K562 (cell line): ENCODE data around the gene ALKBH2. TPM values are rescaled to one million over a fixed set of nuclear protein-coding genes. Genes with fewer than 3 reads are reported as not detected.

Experiments used
- ATAC-seq: fragments of 200-7000 bp; cut with Tn5 transposase; 3 replicates; pipeline ENCODE4 v1.9.1; 2020; ENCODE audit warnings: moderate library complexity
- BruUV-seq: library from RNA; stranded (reverse); fragments of 400-500 nt; replicated peaks from 2 replicates; lab custom pipeline; 2021; lab: Mats Ljungman, UMichigan
- CTCF ChIA-PET: fragments of 300-600 bp; formaldehyde crosslinking; extraction: SDS; loops from one replicate; lab custom pipeline; 2021; ENCODE audit warnings: low intra/inter-chr PET ratio; lab: Yijun Ruan, JAX
- POLR2A ChIA-PET: fragments of 300-600, 350-650 bp; sonication (Branson Sonifier 250); formaldehyde crosslinking; extraction: SDS; loops from one replicate; lab custom pipeline; 2021; ENCODE audit warnings: antibody characterized with exemption, inconsistent platforms; lab: Yijun Ruan, JAX
- DNase-seq, 4 experiments: peaks; one replicate each; pipeline versions ENCODE4 v3.0.0 to v3.0.0-alpha.2; 2011 to 2018; ENCODE audit warnings: low spot score in 3 of 4, mixed read lengths in 3 of 4; ENCODE audit errors: extremely low read depth in 1 of 4
- FAIRE-seq: peaks from 2 replicates; lab custom pipeline; 2011; peaks lifted over from hg19 to GRCh38; lab: Jason Lieb, UNC
- H2AFZ ChIP-seq: 2 replicates; pipeline ENCODE4 v1.6.0; 2011; ENCODE audit warnings: low read depth, low read length, control low read depth, inconsistent platforms
- H3K27ac ChIP-seq: fragments of 200-600 bp; 3 replicates; pipeline ENCODE4 v1.8.0; 2011; ENCODE audit warnings: low read depth, mild to moderate bottlenecking, control low read depth, inconsistent platforms, low read length, moderate library complexity, mixed read lengths; ENCODE audit errors: extremely low read depth
- H3K27me3 ChIP-seq, 2 experiments: fragments of 300-600 bp in 1 of 2; 2 replicates in 1 of 2; 3 replicates in 1 of 2; pipeline versions ENCODE4 v1.6.0 to v1.8.0; 2011; ENCODE audit warnings: inconsistent platforms in 2 of 2, low read length in 2 of 2, mild to moderate bottlenecking in 1 of 2, mixed read lengths in 1 of 2, moderate library complexity in 1 of 2; ENCODE audit not compliant: control insufficient read depth in 2 of 2, insufficient read depth in 2 of 2
- H3K36me3 ChIP-seq: fragments of 300-600 bp; 3 replicates; pipeline ENCODE4 v1.8.0; 2011; ENCODE audit warnings: mild to moderate bottlenecking, low read length, inconsistent platforms; ENCODE audit not compliant: control insufficient read depth, insufficient read depth
- H3K4me1 ChIP-seq, 2 experiments: fragments of 200-600 bp in 1 of 2; replicated peaks in 1 of 2; 2 replicates in 1 of 2; 3 replicates in 1 of 2; pipeline versions ENCODE4 v1.5.1 to v1.8.0; 2011; ENCODE audit warnings: inconsistent platforms in 2 of 2, low read length in 2 of 2, mild to moderate bottlenecking in 1 of 2, mixed read lengths in 1 of 2, moderate library complexity in 1 of 2; ENCODE audit not compliant: control insufficient read depth in 2 of 2, insufficient read depth in 2 of 2
- H3K4me2 ChIP-seq: 2 replicates; pipeline ENCODE4 v1.6.1; 2011; ENCODE audit warnings: low read length, control low read depth, inconsistent platforms, mixed read lengths; ENCODE audit not compliant: insufficient read depth
- H3K4me3 ChIP-seq: fragments of 200-600 bp; sonication (generic), shearing (Covaris generic); 2 replicates; pipeline ENCODE4 v1.5.1; 2016; ENCODE audit warnings: control low read depth, inconsistent platforms
- H3K79me2 ChIP-seq: fragments of 200-600 bp; 3 replicates; pipeline ENCODE4 v1.8.0; 2011; ENCODE audit warnings: low read length, inconsistent platforms; ENCODE audit not compliant: control insufficient read depth, insufficient read depth
- H3K9ac ChIP-seq, 2 experiments: 2 replicates each; pipeline versions ENCODE4 v1.6.0 to v1.6.1; 2011; ENCODE audit warnings: low read depth in 2 of 2, low read length in 2 of 2, control low read depth in 1 of 2, inconsistent platforms in 1 of 2, mild to moderate bottlenecking in 1 of 2, mixed read lengths in 1 of 2; ENCODE audit not compliant: insufficient read depth in 1 of 2
- H3K9me1 ChIP-seq: one replicate; pipeline ENCODE4 v1.6.0; 2011; ENCODE audit warnings: inconsistent platforms, mild to moderate bottlenecking, low read length, moderate library complexity; ENCODE audit not compliant: control insufficient read depth, insufficient read depth
- H3K9me3 ChIP-seq: replicated peaks from 2 replicates; pipeline ENCODE4 v1.5.1; 2011; ENCODE audit warnings: low read depth, low read length, inconsistent platforms; ENCODE audit not compliant: control insufficient read depth, insufficient read depth
- H4K20me1 ChIP-seq: replicated peaks from 2 replicates; pipeline ENCODE4 v1.6.1; 2011; ENCODE audit warnings: low read length, inconsistent platforms, mixed read lengths; ENCODE audit not compliant: control insufficient read depth, insufficient read depth
- BRD9 ChIP-seq: fragments of 450-650 bp; IDR thresholded peaks from 2 replicates; pipeline ENCODE4 v1.6.1; 2018; ENCODE audit warnings: low read depth; ENCODE audit not compliant: partially characterized antibody
- BRF1 ChIP-seq: IDR thresholded peaks from 3 replicates; pipeline ENCODE4 v1.6.1; 2011; ENCODE audit warnings: borderline replicate concordance, mild to moderate bottlenecking; ENCODE audit not compliant: insufficient read length; ENCODE audit errors: extremely low read depth
- KDM5B ChIP-seq: fragments of 200-600 bp; sonication (generic); IDR thresholded peaks from 2 replicates; pipeline ENCODE4 v1.6.1; 2012; ENCODE audit warnings: low read depth, mild to moderate bottlenecking, moderate library complexity, low read length, control low read depth, inconsistent platforms; ENCODE audit not compliant: insufficient replicate concordance
- MXD1 ChIP-seq: fragments of 250-450 bp; sonication (Bioruptor Pico); IDR thresholded peaks from 2 replicates; pipeline ENCODE4 v1.8.0; 2021; ENCODE audit warnings: borderline replicate concordance, mild to moderate bottlenecking, moderate library complexity; ENCODE audit not compliant: poor library complexity, severe bottlenecking
- MXI1 ChIP-seq: IDR thresholded peaks from 2 replicates; pipeline ENCODE4 v1.6.1; 2011; ENCODE audit warnings: low read depth, mild to moderate bottlenecking, improper control_type of control experiment, low read length
- NEUROD1 ChIP-seq: fragments of 150-350 bp; IDR thresholded peaks from 2 replicates; pipeline ENCODE4 v1.6.1; 2014; ENCODE audit warnings: borderline replicate concordance, low read length, low read depth; ENCODE audit not compliant: partially characterized antibody
- PCBP2 ChIP-seq: fragments of 200-400 bp; formaldehyde crosslinking; IDR thresholded peaks from 2 replicates; pipeline ENCODE4 v1.6.1; 2018; ENCODE audit warnings: low read length, low read depth, mild to moderate bottlenecking, moderate library complexity; ENCODE audit not compliant: poor library complexity, severe bottlenecking
- RBM15 ChIP-seq: fragments of 200-400 bp; formaldehyde crosslinking; IDR thresholded peaks from 2 replicates; pipeline ENCODE4 v1.6.1; 2018; ENCODE audit warnings: mild to moderate bottlenecking, low read length, moderate library complexity; ENCODE audit not compliant: insufficient read depth
- ZNF3 ChIP-seq: fragments of 250-450 bp; sonication (Bioruptor Pico); IDR thresholded peaks from 2 replicates; pipeline ENCODE4 v1.5.0; 2021; ENCODE audit warnings: mild to moderate bottlenecking, moderate library complexity
- WGBS: fragments of 100-300 bp; shearing (Covaris generic); methylation state at CpG from one replicate; pipeline ENCODE4 v1.1.6; 2016; ENCODE audit warnings: low coverage, mixed read lengths; ENCODE audit not compliant: insufficient coverage; ENCODE audit errors: missing lambda C conversion rate; 5-methylcytosine and 5-hydroxymethylcytosine counted together
- in situ Hi-C: fragments of 300-500 bp; cut with MboI; formaldehyde crosslinking; loops from 4 replicates; pipeline ENCODE4 v1.15.0; 2018; ENCODE audit warnings: inconsistent platforms, mixed read lengths
- intact Hi-C: fragments of 100-400 bp; cut with micrococcal nuclease; formaldehyde crosslinking; loops from 2 replicates; pipeline ENCODE4 v1.14.2; 2022
- polyA plus RNA-seq, 8 experiments: library from polyadenylated mRNA; depleted of rRNA in 4 of 8; stranded (reverse) in 5 of 8; unstranded in 3 of 8; fragments of >200 nt; fragmentation: Nextera tagmentation in 2 of 8; fragmentation: Illumina TruSeq in 1 of 8; extraction: Ambion mirVana in 2 of 8; extraction: Trizol in 1 of 8; gene quantifications; 2 replicates each; pipeline versions ENCODE4 v1.2.1 to v1.2.3, GENCODE V29; 2011 to 2014; ENCODE audit warnings: inconsistent platforms in 1 of 8, missing spikeins in 1 of 8
- total RNA-seq, 7 experiments: library from RNA; depleted of rRNA in 6 of 7; stranded (reverse); fragments of >200 nt in 6 of 7; fragmentation: Illumina TruSeq in 2 of 7; extraction: Trizol in 2 of 7; gene quantifications; 2 replicates each; pipeline versions ENCODE4 v1.2.1 to v1.2.3, GENCODE V29; 2011 to 2021; ENCODE audit warnings: low replicate concordance in 1 of 7

ALKBH2 gene
- total and polyA plus RNA-seq, 9 of the 15 experiments (the other 6 are each of a cell fraction or from before 2014, with no cell fraction given): 5.9 to 56.1 (median 41.9) TPM

GRCh38 chr12:109102491-109102890, 9.2 kb upstream of the ALKBH2 start:
- Histone ChIP-seq H3K9ac (no peak overlapping the region), H4K20me1 (no peaks in the 10 kb centered on the region), H3K4me3 (no peak overlapping the region), H3K4me1 (peaks cover 5 to 9% of the 10 kb centered on the region in 2 experiments; a peak in 2 of 5 replicates), H3K36me3 (peaks cover 84% of the 10 kb centered on the region; the same call in 2 of the 3 replicates), H3K4me2 (no peak overlapping the region), H3K9me1 (no peaks in the 10 kb centered on the region), H2AFZ (no peak overlapping the region), H3K27me3 (no peaks in the 10 kb centered on the region), H3K79me2 (peaks cover 11% of the 10 kb centered on the region), H3K27ac (no peak overlapping the region), H3K9me3 (no peaks in the 10 kb centered on the region)
- ChIA-PET CTCF (no interaction called here), POLR2A (interaction anchor here (1.1 to 1.3 kb wide), 2 partner anchors 8 to 9 kb away, joined by 3 to 4 read pairs; no protein-coding TSS in a partner anchor)
- TF ChIP-seq KDM5B (no peak), MXD1 (no peak), BRF1 (no peak), MXI1 (no peak)
- BruUV-seq: no TSS peak
- no peak for FAIRE-seq
- intact Hi-C loops (no loop called here), in situ Hi-C loops (no loop called here)
- 88% methylated on average over 3 of the region's 3 CpGs for WGBS
- no peak for DNase-seq
- ATAC-seq: no peak

- DNase-seq (no peak), ATAC-seq (no peak), FAIRE-seq (no peak)
- Histone ChIP-seq H3K9me3 (no peaks in the 10 kb centered on the region), H3K4me3 (no peak overlapping the region), H3K27me3 (no peaks in the 10 kb centered on the region), H3K79me2 (peaks cover 11% of the 10 kb centered on the region), H3K4me1 (peaks cover 5 to 19% of the 10 kb centered on the region in 2 experiments; a peak in 3 of 5 replicates), H3K9ac (no peak overlapping the region), H2AFZ (no peak overlapping the region), H3K36me3 (peaks cover 70% of the 10 kb centered on the region; the same call in 2 of the 3 replicates), H3K9me1 (no peaks in the 10 kb centered on the region), H4K20me1 (no peaks in the 10 kb centered on the region), H3K4me2 (no peak overlapping the region), H3K27ac (no peak overlapping the region)
- in situ Hi-C loops (no loop called here), intact Hi-C loops (no loop called here)
- BruUV-seq: no TSS peak
- TF ChIP-seq NEUROD1 (no peak), RBM15 (no peak), BRD9 (no peak), ZNF3 (CRISPR knock-in tag) (no peak), PCBP2 (no peak)
- CTCF ChIA-PET: no interaction called here
- POLR2A ChIA-PET: no interaction called here
- WGBS: 96% methylated on average over 4 of the region's 4 CpGs
Measured at GRCh38 chr12:109100741-109101140, 7.5 kb upstream of the ALKBH2 start.
